OCI-LY1 (cell line): ENCODE measurements around the gene HSBP1L1.

Experiments used
- H2AFZ ChIP-seq: fragments of 200-600 bp; sonication (generic), shearing (Covaris generic); 2 replicates; pipeline ENCODE4 v1.6.0; 2014; ENCODE audit warnings: antibody characterized with exemption, mild to moderate bottlenecking, low read length
- H3F3A ChIP-seq: fragments of 200-600 bp; sonication (generic), shearing (Covaris generic); 2 replicates; pipeline ENCODE4 v1.6.0; 2014; ENCODE audit warnings: mild to moderate bottlenecking, antibody characterized with exemption, low read length, moderate library complexity; ENCODE audit not compliant: insufficient read depth
- H3K27ac ChIP-seq: fragments of 200-600 bp; sonication (generic); 2 replicates; pipeline ENCODE4 v1.5.1; 2014; ENCODE audit warnings: low read length, mixed run types, mild to moderate bottlenecking, low read depth; ENCODE audit not compliant: poor library complexity, severe bottlenecking
- H3K27me3 ChIP-seq: fragments of 200-600 bp; sonication (generic); 2 replicates; pipeline ENCODE4 v1.6.0; 2014; ENCODE audit warnings: antibody characterized with exemption, mild to moderate bottlenecking, low read length, moderate library complexity; ENCODE audit not compliant: insufficient read depth
- H3K36me3 ChIP-seq: fragments of 200-600 bp; sonication (generic); 2 replicates; pipeline ENCODE4 v1.6.1; 2014; ENCODE audit warnings: mild to moderate bottlenecking, antibody characterized with exemption, low read length, moderate library complexity, mixed read lengths; ENCODE audit not compliant: insufficient read depth
- H3K4me1 ChIP-seq: fragments of 200-600 bp; sonication (generic); 2 replicates; pipeline ENCODE4 v1.5.1; 2014; ENCODE audit warnings: mild to moderate bottlenecking, low read length, moderate library complexity; ENCODE audit not compliant: insufficient read depth, severe bottlenecking
- H3K4me2 ChIP-seq: fragments of 200-600 bp; sonication (generic), shearing (Covaris generic); 2 replicates; pipeline ENCODE4 v1.6.1; 2014; ENCODE audit warnings: low read length
- H3K4me3 ChIP-seq: fragments of 200-600 bp; sonication (generic); 2 replicates; pipeline ENCODE4 v1.5.1; 2014; ENCODE audit warnings: low read length, low read depth, mild to moderate bottlenecking, mixed read lengths; ENCODE audit not compliant: poor library complexity, severe bottlenecking
- H3K79me2 ChIP-seq: fragments of 200-600 bp; shearing (Covaris generic); 2 replicates; pipeline ENCODE4 v1.6.1; 2016; ENCODE audit warnings: mixed run types, low read length, mixed read lengths; ENCODE audit not compliant: insufficient read depth
- H3K9ac ChIP-seq: fragments of 200-600 bp; sonication (generic), shearing (Covaris generic); 2 replicates; pipeline ENCODE4 v1.6.1; 2014; ENCODE audit warnings: mild to moderate bottlenecking, low read length, mixed read lengths
- H3K9me2 ChIP-seq: fragments of 200-600 bp; sonication (generic), shearing (Covaris generic); 2 replicates; pipeline ENCODE4 v1.6.1; 2014; ENCODE audit warnings: low read depth, mild to moderate bottlenecking, low read length, mixed read lengths
- H3K9me3 ChIP-seq: fragments of 200-600 bp; shearing (Covaris generic); 2 replicates; pipeline ENCODE4 v1.6.1; 2014; ENCODE audit warnings: low read length, mixed read lengths
- H4K20me1 ChIP-seq: fragments of 200-600 bp; sonication (generic), shearing (Covaris generic); 2 replicates; pipeline ENCODE4 v1.6.0; 2016; ENCODE audit warnings: mild to moderate bottlenecking, low read length; ENCODE audit not compliant: insufficient read depth
- EZH2 ChIP-seq: fragments of 200-600 bp; sonication (generic), shearing (Covaris generic); IDR thresholded peaks from 2 replicates; pipeline ENCODE4 v1.8.0; 2017; ENCODE audit warnings: borderline replicate concordance, mixed run types, mild to moderate bottlenecking, antibody characterized with exemption, low read length, moderate library complexity, mixed read lengths
- TF ChIP-seq, protein P1 (sequence below): fragments of 200-600 bp; sonication (generic), shearing (Covaris generic); IDR thresholded peaks from 2 replicates; pipeline ENCODE4 v1.5.1; 2017; ENCODE audit warnings: mild to moderate bottlenecking, antibody characterized with exemption, low read length, moderate library complexity, mixed read lengths

HSBP1L1 gene

DNA sequence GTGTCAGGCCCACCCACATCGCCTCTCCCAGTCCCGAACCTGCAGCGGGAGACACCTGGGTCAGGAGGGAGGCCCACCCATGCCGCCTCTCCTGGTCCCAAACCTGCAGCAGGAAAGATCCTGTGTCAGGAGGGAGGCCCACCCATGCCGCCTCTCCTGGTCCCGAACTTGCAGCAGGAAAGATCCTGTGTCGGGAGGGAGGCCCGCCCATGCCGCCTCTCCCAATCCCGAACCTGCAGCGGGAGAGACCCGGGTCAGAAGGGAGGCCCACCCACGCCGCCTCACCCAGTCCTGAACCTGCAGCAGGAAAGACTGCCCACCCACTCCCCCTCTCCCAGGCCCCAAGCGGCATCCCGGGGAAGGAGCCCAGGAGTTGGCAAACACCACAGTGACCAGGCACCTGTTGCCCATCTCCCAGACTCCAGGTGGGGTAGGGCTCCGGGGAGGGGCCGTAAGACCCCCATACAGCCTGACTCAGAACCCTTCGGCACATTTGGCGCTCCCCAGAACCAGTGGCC, 20.8 kb upstream of the HSBP1L1 start:
- Histone ChIP-seq H2AFZ (no peak overlapping the region), H3K9me3 (no peaks in the 10 kb centered on the region), H3K36me3 (peaks cover 42% of the 10 kb centered on the region), H3K9ac (no peak overlapping the region), H3K4me2 (no peak overlapping the region), H3F3A (no peaks in the 10 kb centered on the region), H4K20me1 (no peaks in the 10 kb centered on the region), H3K27me3 (no peaks in the 10 kb centered on the region), H3K79me2 (0 out of 2 replicates have a peak, but pooled peaks cover 5% of the 10 kb centered on the region), H3K4me3 (no peak overlapping the region), H3K27ac (no peak overlapping the region), H3K9me2 (no peaks in the 10 kb centered on the region), H3K4me1 (peaks cover 27% of the 10 kb centered on the region)
- no peak for TF ChIP-seq EZH2
- TF ChIP-seq, protein P1, sequence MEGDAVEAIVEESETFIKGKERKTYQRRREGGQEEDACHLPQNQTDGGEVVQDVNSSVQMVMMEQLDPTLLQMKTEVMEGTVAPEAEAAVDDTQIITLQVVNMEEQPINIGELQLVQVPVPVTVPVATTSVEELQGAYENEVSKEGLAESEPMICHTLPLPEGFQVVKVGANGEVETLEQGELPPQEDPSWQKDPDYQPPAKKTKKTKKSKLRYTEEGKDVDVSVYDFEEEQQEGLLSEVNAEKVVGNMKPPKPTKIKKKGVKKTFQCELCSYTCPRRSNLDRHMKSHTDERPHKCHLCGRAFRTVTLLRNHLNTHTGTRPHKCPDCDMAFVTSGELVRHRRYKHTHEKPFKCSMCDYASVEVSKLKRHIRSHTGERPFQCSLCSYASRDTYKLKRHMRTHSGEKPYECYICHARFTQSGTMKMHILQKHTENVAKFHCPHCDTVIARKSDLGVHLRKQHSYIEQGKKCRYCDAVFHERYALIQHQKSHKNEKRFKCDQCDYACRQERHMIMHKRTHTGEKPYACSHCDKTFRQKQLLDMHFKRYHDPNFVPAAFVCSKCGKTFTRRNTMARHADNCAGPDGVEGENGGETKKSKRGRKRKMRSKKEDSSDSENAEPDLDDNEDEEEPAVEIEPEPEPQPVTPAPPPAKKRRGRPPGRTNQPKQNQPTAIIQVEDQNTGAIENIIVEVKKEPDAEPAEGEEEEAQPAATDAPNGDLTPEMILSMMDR = no peak

DNA sequence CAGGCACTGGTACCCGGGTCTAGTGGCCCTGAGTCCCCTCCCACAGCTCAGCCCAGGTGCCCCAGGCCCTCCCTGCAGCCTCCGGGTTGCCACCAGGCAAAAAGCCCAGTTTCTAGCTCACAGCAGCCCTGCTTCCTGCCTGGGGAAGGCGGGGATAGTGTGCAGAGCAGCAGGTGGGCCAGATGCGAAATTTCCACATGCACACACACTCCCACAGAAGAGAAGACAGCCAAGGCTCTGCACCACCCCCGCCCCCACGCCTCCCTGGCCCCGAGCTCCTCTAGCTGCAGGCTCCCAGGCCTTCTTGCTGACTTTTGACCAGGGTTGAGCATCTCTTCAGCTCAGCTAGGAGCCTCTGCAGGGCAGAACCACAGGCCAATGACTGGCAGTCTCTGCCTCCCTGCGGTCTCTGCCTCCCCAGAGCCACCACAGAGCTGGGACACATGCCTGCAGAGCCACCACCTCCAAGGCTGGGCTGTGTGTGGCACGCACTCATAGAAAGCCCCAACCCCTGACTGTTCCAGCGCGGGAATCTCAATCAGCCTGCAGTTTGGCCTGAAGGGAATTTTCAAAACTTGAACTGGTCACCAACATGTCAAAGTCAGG, 20.2 kb upstream of the HSBP1L1 start:
- Histone ChIP-seq H3F3A (no peaks in the 10 kb centered on the region), H3K9me3 (no peaks in the 10 kb centered on the region), H3K36me3 (peaks cover 42% of the 10 kb centered on the region), H3K27ac (no peak overlapping the region), H4K20me1 (no peaks in the 10 kb centered on the region), H3K9ac (no peak overlapping the region), H3K79me2 (0 out of 2 replicates have a peak, but pooled peaks cover 5% of the 10 kb centered on the region), H3K4me3 (no peak overlapping the region), H3K27me3 (no peaks in the 10 kb centered on the region), H3K4me1 (peaks cover 33% of the 10 kb centered on the region), H2AFZ (no peak overlapping the region), H3K4me2 (no peak overlapping the region), H3K9me2 (no peaks in the 10 kb centered on the region)
- TF ChIP-seq, protein P1 = no peak
- TF ChIP-seq EZH2 = no peak

DNA sequence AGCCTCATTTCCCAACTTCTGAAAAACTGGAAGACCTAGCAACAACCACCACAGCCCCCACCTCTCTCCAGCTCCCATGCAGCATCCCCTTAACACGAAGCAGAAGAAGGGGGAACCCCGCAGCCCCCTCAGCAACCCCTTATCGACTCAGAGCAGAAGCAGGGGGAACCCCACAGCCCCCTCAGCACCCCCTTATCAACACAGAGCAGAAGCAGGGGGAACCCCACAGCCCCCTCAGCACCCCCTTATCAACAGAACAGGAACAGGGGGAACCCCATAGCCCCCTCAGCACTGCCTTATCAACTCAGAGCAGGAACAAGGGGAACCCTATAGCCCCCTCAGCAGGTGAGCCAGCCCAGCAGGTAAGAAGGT, 19.7 kb upstream of the HSBP1L1 start:
- no peak for TF ChIP-seq EZH2
- TF ChIP-seq, protein P1 = no peak
- no peak overlapping the region for H2AFZ ChIP-seq
- 0 out of 2 replicates have a peak, but pooled peaks cover 5% of the 10 kb centered on the region for H3K79me2 ChIP-seq

More for the DNA sequence above, 19.7 kb upstream of the HSBP1L1 start:
- Histone ChIP-seq H3K4me1 (peaks cover 38% of the 10 kb centered on the region), H3K9me2 (no peaks in the 10 kb centered on the region), H3K36me3 (peaks cover 37% of the 10 kb centered on the region), H3K27me3 (no peaks in the 10 kb centered on the region), H3K4me3 (no peak overlapping the region), H3K9me3 (no peaks in the 10 kb centered on the region), H3K9ac (no peak overlapping the region), H4K20me1 (no peaks in the 10 kb centered on the region), H3K4me2 (no peak overlapping the region), H3K27ac (no peak overlapping the region), H3F3A (no peaks in the 10 kb centered on the region)
